K562 (cell line): Measurements from ENCODE around the gene AUNIP. TPM values are rescaled to one million over a fixed set of nuclear protein-coding genes. Genes with fewer than 3 reads are reported as not detected.
A peak's percentile ranks its signal among the peaks of the same experiment; 100 is the strongest.

Experiments
- ARID1B ChIP-seq: fragments of 450-650 bp; IDR thresholded peaks from 2 replicates; pipeline ENCODE4 v1.6.1; 2016; ENCODE audit warnings: antibody characterized with exemption, mild to moderate bottlenecking, inconsistent platforms
- ATF3 ChIP-seq, 2 experiments: fragments of 450-650 bp in 1 of 2; sonication (generic) in 1 of 2; formaldehyde crosslinking in 1 of 2; IDR thresholded peaks in 1 of 2; conservative IDR thresholded peaks in 1 of 2; 2 replicates each; pipeline versions ENCODE4 v1.6.1 to v1.8.1; 2016 to 2023; ENCODE audit warnings: mild to moderate bottlenecking in 2 of 2, moderate library complexity in 2 of 2, inconsistent platforms in 1 of 2, missing genetic modification reagents in 1 of 2
- BRCA1 ChIP-seq, 2 experiments: fragments of 450-650 bp in 1 of 2; sonication (generic) in 1 of 2; formaldehyde crosslinking in 1 of 2; IDR thresholded peaks; 2 replicates each; pipeline versions ENCODE4 v1.5.0 to v1.6.1; 2017 to 2020; ENCODE audit warnings: mild to moderate bottlenecking in 1 of 2, missing genetic modification reagents in 1 of 2
- EP400 ChIP-seq: fragments of 450-650 bp; IDR thresholded peaks from 2 replicates; pipeline ENCODE4 v1.6.1; 2017; ENCODE audit warnings: antibody characterized with exemption, mild to moderate bottlenecking, moderate library complexity
- ESRRB ChIP-seq: fragments of 250-450 bp; sonication (Bioruptor Pico); IDR thresholded peaks from 2 replicates; pipeline ENCODE4 v1.5.0; 2020; ENCODE audit warnings: mild to moderate bottlenecking, moderate library complexity, borderline replicate concordance
- EZH2 ChIP-seq: IDR thresholded peaks from 2 replicates; pipeline ENCODE4 v1.6.1; 2012; ENCODE audit warnings: low read depth, mild to moderate bottlenecking, inconsistent platforms, low read length, borderline replicate concordance
- FOXK1 ChIP-seq: sonication (generic); formaldehyde crosslinking; IDR thresholded peaks from 2 replicates; pipeline ENCODE4 v1.8.0; 2022; ENCODE audit warnings: missing genetic modification reagents, mild to moderate bottlenecking, borderline replicate concordance
- GATA2 ChIP-seq: sonication (generic); formaldehyde crosslinking; IDR thresholded peaks from 2 replicates; pipeline ENCODE4 v1.4.0; 2020; ENCODE audit warnings: mild to moderate bottlenecking, missing genetic modification reagents
- HES1 ChIP-seq: fragments of 450-650 bp; IDR thresholded peaks from 2 replicates; pipeline ENCODE4 v1.6.1; 2016; ENCODE audit warnings: low read depth, mild to moderate bottlenecking, moderate library complexity
- IRF1 ChIP-seq: sonication (generic); formaldehyde crosslinking; IDR thresholded peaks from 2 replicates; pipeline ENCODE4 v1.8.0; 2022; ENCODE audit warnings: missing genetic modification reagents, mild to moderate bottlenecking, borderline replicate concordance
- KHSRP ChIP-seq: fragments of 450-650 bp; IDR thresholded peaks from 2 replicates; pipeline ENCODE4 v1.6.1; 2017
- PREB ChIP-seq: sonication (generic); formaldehyde crosslinking; IDR thresholded peaks from 2 replicates; pipeline ENCODE4 v1.8.1; 2023; ENCODE audit warnings: mild to moderate bottlenecking, missing genetic modification reagents
- SETDB1 ChIP-seq: IDR thresholded peaks from one replicate; pipeline ENCODE4 v1.6.1; 2012; ENCODE audit warnings: low read length, control low read depth, inconsistent platforms
- SRSF7 ChIP-seq: fragments of 200-400 bp; formaldehyde crosslinking; optimal IDR thresholded peaks from 2 replicates; pipeline ENCODE3; 2017; ENCODE audit warnings: mild to moderate bottlenecking, low read depth, low read length
- TEAD1 ChIP-seq, 2 experiments: fragments of 450-650 bp in 1 of 2; sonication (generic) in 1 of 2; formaldehyde crosslinking; IDR thresholded peaks; 2 replicates each; pipeline versions ENCODE4 v1.4.0 to v1.8.0; 2020 to 2022; ENCODE audit warnings: mild to moderate bottlenecking in 2 of 2, missing genetic modification reagents in 1 of 2
- TRIM25 ChIP-seq: fragments of 450-650 bp; IDR thresholded peaks from 2 replicates; pipeline ENCODE4 v1.7.0; 2016; ENCODE audit warnings: borderline replicate concordance
- USF1 ChIP-seq: sonication (generic); formaldehyde crosslinking; IDR thresholded peaks from 2 replicates; pipeline ENCODE4 v1.9.0; 2022; ENCODE audit warnings: mild to moderate bottlenecking, missing genetic modification reagents
- ZFP30 ChIP-seq: fragments of 250-450 bp; sonication (Bioruptor Pico); IDR thresholded peaks from 2 replicates; pipeline ENCODE4 v1.8.0; 2022; ENCODE audit warnings: moderate library complexity, mild to moderate bottlenecking, inconsistent platforms, borderline replicate concordance
- ZNF695 ChIP-seq: fragments of 450-650 bp; formaldehyde crosslinking; IDR thresholded peaks from 2 replicates; pipeline ENCODE4 v1.4.0; 2020; ENCODE audit warnings: mild to moderate bottlenecking, moderate library complexity
- ZNF75A ChIP-seq: fragments of 450-650 bp; formaldehyde crosslinking; IDR thresholded peaks from 2 replicates; pipeline ENCODE4 v1.4.0; 2020; ENCODE audit warnings: mild to moderate bottlenecking
- ZSCAN32 ChIP-seq: fragments of 450-650 bp; formaldehyde crosslinking; IDR thresholded peaks from 2 replicates; pipeline ENCODE4 v1.4.0; 2020; ENCODE audit warnings: mild to moderate bottlenecking, moderate library complexity
- polyA plus RNA-seq, 8 experiments: library from polyadenylated mRNA; depleted of rRNA in 4 of 8; stranded (reverse) in 5 of 8; unstranded in 3 of 8; fragments of >200 nt; fragmentation: Nextera tagmentation in 2 of 8; fragmentation: Illumina TruSeq in 1 of 8; extraction: Ambion mirVana in 2 of 8; extraction: Trizol in 1 of 8; gene quantifications; 2 replicates each; pipeline versions ENCODE4 v1.2.1 to v1.2.3, GENCODE V29; 2011 to 2014; ENCODE audit warnings: inconsistent platforms in 1 of 8, missing spikeins in 1 of 8
- total RNA-seq, 7 experiments: library from RNA; depleted of rRNA in 6 of 7; stranded (reverse); fragments of >200 nt in 6 of 7; fragmentation: Illumina TruSeq in 2 of 7; extraction: Trizol in 2 of 7; gene quantifications; 2 replicates each; pipeline versions ENCODE4 v1.2.1 to v1.2.3, GENCODE V29; 2011 to 2021; ENCODE audit warnings: low replicate concordance in 1 of 7

Gene AUNIP
- total and polyA plus RNA-seq, 9 of the 15 experiments (the other 6 are each of a cell fraction or from before 2014, with no cell fraction given) = 12.1 to 53.8 (median 47.1) TPM

- TF ChIP-seq SRSF7 = no peak
- peak; percentile 5; the same call in 1 of the 2 replicates for TF ChIP-seq ATF3 (IDR thresholded peaks at IDR 0.05)
- TF ChIP-seq ATF3 (CRISPR knock-in tag; conservative IDR thresholded peaks at IDR 0.05) = no peak; the same call in 1 of the 2 replicates
- no peak for TF ChIP-seq ZSCAN32
- TF ChIP-seq ZNF695 (CRISPR knock-in tag) = no peak
- peak; percentile 94 for TF ChIP-seq EP400
- TF ChIP-seq BRCA1 (IDR thresholded peaks at IDR 0.05) = no peak
- TF ChIP-seq BRCA1 (CRISPR knock-in tag; IDR thresholded peaks at IDR 0.05) = no peak
- no peak for TF ChIP-seq KHSRP
- no peak for TF ChIP-seq HES1
- TF ChIP-seq TEAD1 (CRISPR knock-in tag; IDR thresholded peaks at IDR 0.05) = no peak
- TF ChIP-seq ZNF75A (CRISPR knock-in tag) = no peak
- TF ChIP-seq USF1 (CRISPR knock-in tag) = no peak; the same call in 1 of the 2 replicates
- no peak for TF ChIP-seq GATA2 (CRISPR knock-in tag)
- TF ChIP-seq ESRRB (CRISPR knock-in tag) = no peak
- no peak; the same call in 1 of the 2 replicates for TF ChIP-seq FOXK1 (CRISPR knock-in tag)
- TF ChIP-seq IRF1 (CRISPR knock-in tag) = no peak
- no peak for TF ChIP-seq ZFP30 (CRISPR knock-in tag)
- no peak for TF ChIP-seq PREB
- no peak for TF ChIP-seq EZH2
- TF ChIP-seq TRIM25 = peak; percentile 98
- no peak; the same call in none of the 2 replicates for TF ChIP-seq ARID1B
- no peak for TF ChIP-seq SETDB1
Measured at GRCh38 chr1:25858906-25859789, at the start of gene AUNIP (continued).
